ENCODE results near the gene PPM1A. TPM values are rescaled to one million over a fixed set of nuclear protein-coding genes. Genes with fewer than 3 reads are reported as not detected.

PPM1A gene
- total RNA-seq, 1 donor from 2014 or later = 26.1 TPM

DNA sequence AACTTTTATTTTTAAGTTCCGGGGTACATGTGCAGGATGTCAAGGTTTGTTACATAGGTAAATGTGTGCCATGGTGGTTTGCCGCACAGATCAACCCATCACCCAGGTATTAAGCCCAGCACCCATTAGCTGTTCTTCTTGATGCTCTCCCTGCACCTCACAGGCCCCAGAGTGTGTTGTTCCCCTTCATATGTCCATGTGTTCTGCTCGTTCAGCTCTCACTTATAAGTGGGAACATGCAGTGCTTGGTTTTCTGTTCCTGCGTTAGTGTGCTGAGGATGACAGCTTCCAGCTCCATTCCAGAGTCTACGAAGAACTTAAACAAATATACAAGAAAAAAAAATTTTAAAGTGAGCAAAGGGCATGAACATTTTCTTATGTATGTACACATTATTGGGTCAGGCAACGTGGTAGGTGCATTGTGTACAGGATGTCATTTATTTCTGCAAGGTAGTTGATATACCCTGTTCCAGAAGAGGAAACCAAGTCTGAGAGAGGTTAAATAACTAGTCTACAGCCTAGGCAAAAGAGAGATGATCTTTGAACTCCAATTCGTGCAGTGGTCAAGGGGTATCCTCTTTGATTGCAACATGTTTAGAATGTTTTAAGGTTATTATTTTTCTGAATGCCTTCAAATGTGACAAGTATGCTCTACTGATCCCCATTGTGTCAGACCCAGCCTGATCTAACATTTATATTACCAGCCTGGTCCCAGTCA, 8.7 kb upstream of the PPM1A start:
- DNase-seq (ENCODE audit: low read depth) = no peak
- Histone ChIP-seq H3K36me3 (ENCODE audit: control insufficient read depth, insufficient read depth, low read length) (no peaks in the 10 kb centered on the region), H3K27me3 (ENCODE audit: control insufficient read depth, insufficient read depth, low read length) (no peaks in the 10 kb centered on the region), H3K4me3 (ENCODE audit: low read depth, low read length) (no peak overlapping the region)
- TF ChIP-seq CTCF (IDR thresholded peaks at IDR 0.05; ENCODE audit: insufficient read depth, low read length, poor library complexity, severe bottlenecking) = no peak

- Histone ChIP-seq H3K4me3 (ENCODE audit: low read depth, low read length) (no peak overlapping the region), H3K36me3 (ENCODE audit: control insufficient read depth, insufficient read depth, low read length) (no peaks in the 10 kb centered on the region), H3K27me3 (ENCODE audit: control insufficient read depth, insufficient read depth, low read length) (no peaks in the 10 kb centered on the region)
- TF ChIP-seq CTCF (IDR thresholded peaks at IDR 0.05; ENCODE audit: insufficient read depth, low read length, poor library complexity, severe bottlenecking) = no peak
- DNase-seq (ENCODE audit: low read depth) = no peak
These were observed 7.9 kb upstream of the PPM1A start for GRCh38 chr14:60241091-60241490.

GRCh38 chr14:60242429-60242828, 6.6 kb upstream of the PPM1A start:
- no peak for TF ChIP-seq CTCF (IDR thresholded peaks at IDR 0.05; ENCODE audit: insufficient read depth, low read length, poor library complexity, severe bottlenecking)
- Histone ChIP-seq H3K36me3 (ENCODE audit: control insufficient read depth, insufficient read depth, low read length) (no peaks in the 10 kb centered on the region), H3K4me3 (ENCODE audit: low read depth, low read length) (no peak overlapping the region), H3K27me3 (ENCODE audit: control insufficient read depth, insufficient read depth, low read length) (no peaks in the 10 kb centered on the region)
- no peak for DNase-seq (ENCODE audit: low read depth)

DNA sequence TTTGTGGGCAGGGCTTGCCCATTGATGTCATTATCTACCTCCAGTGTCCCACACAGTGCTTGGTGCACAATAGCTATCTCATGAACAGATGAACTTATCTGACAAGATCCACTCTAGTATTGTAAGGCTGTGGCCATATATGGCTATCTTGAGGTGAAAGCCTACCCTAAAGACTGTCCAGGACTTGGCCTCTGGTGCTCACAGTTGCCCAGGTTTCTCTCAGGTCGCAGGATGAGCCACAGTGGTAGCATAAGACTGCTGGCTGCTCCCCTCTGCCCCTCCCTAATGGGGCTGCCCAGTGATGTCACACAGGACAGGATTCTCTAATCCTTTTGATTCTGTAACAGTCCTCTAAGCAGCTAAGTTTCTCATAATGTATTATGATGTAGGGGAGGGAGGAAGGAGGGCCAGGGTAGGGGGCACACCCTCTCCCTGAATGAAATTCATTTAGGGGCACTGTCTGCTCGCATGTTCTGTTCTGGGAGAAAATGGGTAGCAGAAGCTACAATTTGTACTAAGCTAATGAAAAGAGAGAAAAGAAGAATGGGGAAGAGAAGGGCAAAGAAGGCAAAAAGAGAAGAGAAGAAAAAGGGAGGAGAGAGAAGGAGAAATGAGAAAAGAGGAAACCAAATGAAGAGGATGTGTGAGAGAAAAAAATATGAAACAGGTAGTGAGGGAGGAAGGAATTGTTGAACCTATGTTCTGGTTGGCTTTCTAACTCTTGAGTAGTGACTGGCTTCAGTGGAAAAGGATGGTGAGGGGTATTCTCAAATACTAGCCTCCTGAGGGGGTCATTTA, 3.4 kb upstream of the PPM1A start:
- TF ChIP-seq CTCF (IDR thresholded peaks at IDR 0.05; ENCODE audit: insufficient read depth, low read length, poor library complexity, severe bottlenecking) = no peak
- DNase-seq (ENCODE audit: low read depth) = no peak
- Histone ChIP-seq H3K27me3 (ENCODE audit: control insufficient read depth, insufficient read depth, low read length) (no peaks in the 10 kb centered on the region), H3K4me3 (ENCODE audit: low read depth, low read length) (no peak overlapping the region), H3K36me3 (ENCODE audit: control insufficient read depth, insufficient read depth, low read length) (no peaks in the 10 kb centered on the region)

- Histone ChIP-seq H3K36me3 (ENCODE audit: control insufficient read depth, insufficient read depth, low read length) (no peaks in the 10 kb centered on the region), H3K27me3 (ENCODE audit: control insufficient read depth, insufficient read depth, low read length) (no peaks in the 10 kb centered on the region), H3K4me3 (ENCODE audit: low read depth, low read length) (peak overlapping the region; percentile 57)
- DNase-seq (ENCODE audit: low read depth) = peak; percentile 61
- TF ChIP-seq CTCF (IDR thresholded peaks at IDR 0.05; ENCODE audit: insufficient read depth, low read length, poor library complexity, severe bottlenecking) = no peak
These were observed 876 bp upstream of the PPM1A start for GRCh38 chr14:60247994-60248696.
